GM12875 (cell line): ENCODE data around the gene KLHL30.

Source experiments
- H3K4me3 ChIP-seq: one replicate; pipeline ENCODE4 v1.5.1; 2011; ENCODE audit warnings: low read depth, low read length, control low read depth
- CTCF ChIP-seq: IDR thresholded peaks from 2 replicates; pipeline ENCODE4 v1.5.1; 2011; ENCODE audit warnings: low read depth, mild to moderate bottlenecking, control low read depth, inconsistent platforms, low read length, moderate library complexity, borderline replicate concordance; ENCODE audit not compliant: insufficient read depth

KLHL30 gene

GRCh38 chr2:238104691-238105371 is 33.6 kb upstream of the KLHL30 start:
- TF ChIP-seq CTCF = no peak
- no peak overlapping the region for H3K4me3 ChIP-seq

- H3K4me3 ChIP-seq = no peak overlapping the region
- no peak for TF ChIP-seq CTCF
Observed at GRCh38 chr2:238105506-238106338, 32.7 kb upstream of the KLHL30 start.

- H3K4me3 ChIP-seq = no peak overlapping the region
- TF ChIP-seq CTCF = no peak
Observed at GRCh38 chr2:238106339-238106697, 32.1 kb upstream of the KLHL30 start.

GRCh38 chr2:238106698-238107524 is 31.6 kb upstream of the KLHL30 start:
- no peak overlapping the region for H3K4me3 ChIP-seq
- peak; percentile 67 for TF ChIP-seq CTCF

GRCh38 chr2:238107525-238108422 is 30.7 kb upstream of the KLHL30 start:
- no peak for TF ChIP-seq CTCF
- H3K4me3 ChIP-seq = peak overlapping the region; percentile 25

- H3K4me3 ChIP-seq = no peak overlapping the region
Observed at GRCh38 chr2:238108423-238109183, 29.9 kb upstream of the KLHL30 start.

More at GRCh38 chr2:238108423-238109183, 29.9 kb upstream of the KLHL30 start:
- TF ChIP-seq CTCF = no peak
